Globus pallidus (tissue), 1 donor: ENCODE data around the gene AP1B1.
A peak's percentile ranks its signal among the peaks of the same experiment; 100 is the strongest.
"Not testable (repeated sequence)": the region's sequence is repeated elsewhere in the genome, so short reads cannot be mapped to it uniquely, and the experiment has no call there.

Source experiments
- DNase-seq: peaks from one replicate; pipeline ENCODE4 v3.0.0-alpha.2; 2015; ENCODE audit warnings: low spot score

The AP1B1 gene

GRCh38 chr22:29348956-29349355, 39.4 kb downstream of the AP1B1 start:
- no peak for DNase-seq

GRCh38 chr22:29348041-29348440, 40.3 kb downstream of the AP1B1 start:
- no peak for DNase-seq

DNA sequence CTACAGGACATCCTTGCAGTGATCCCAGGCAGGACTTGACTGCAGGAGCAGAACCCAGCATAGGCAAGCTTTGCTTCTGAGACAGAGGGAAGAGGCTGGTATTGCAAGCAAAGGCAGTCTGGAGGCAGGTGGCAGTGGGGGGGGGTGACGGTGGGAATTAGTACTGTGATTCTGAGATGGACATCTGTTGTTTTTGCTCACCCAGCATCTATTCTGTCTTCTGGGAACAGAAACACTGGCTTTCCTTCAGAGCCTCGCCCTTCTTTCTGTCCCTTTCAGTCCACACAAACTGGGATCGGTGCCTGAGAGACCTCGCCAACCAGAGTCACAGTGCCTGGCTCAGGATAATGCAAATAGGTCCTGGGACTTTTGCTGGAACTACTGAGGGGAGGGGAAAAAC, 41.7 kb downstream of the AP1B1 start:
- peak; percentile 82 for DNase-seq

GRCh38 chr22:29345932-29346331, 42.4 kb downstream of the AP1B1 start:
- no peak for DNase-seq

- DNase-seq = not testable (repeated sequence)
Observed at GRCh38 chr22:29344889-29345288, 43.5 kb downstream of the AP1B1 start.

DNA sequence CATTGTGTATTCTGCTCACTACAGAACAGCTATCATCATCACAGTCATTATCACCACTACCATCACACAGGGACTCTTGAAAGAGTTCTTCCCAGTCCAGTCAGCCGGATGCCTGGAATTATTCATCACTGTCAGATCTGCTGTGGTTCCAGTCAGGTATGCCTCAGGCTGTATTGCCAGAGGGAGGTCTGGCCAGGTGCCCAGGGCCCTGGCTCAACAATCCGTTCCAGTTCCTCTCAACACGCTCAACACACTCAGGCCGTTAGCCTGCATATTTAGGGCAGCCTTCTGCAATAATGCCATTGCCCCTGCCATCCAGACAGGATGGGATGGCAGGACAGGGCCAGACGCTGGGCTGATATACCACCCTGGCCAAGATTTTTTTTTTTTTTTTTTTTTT, 44.2 kb downstream of the AP1B1 start:
- DNase-seq = peak; percentile 40

DNA sequence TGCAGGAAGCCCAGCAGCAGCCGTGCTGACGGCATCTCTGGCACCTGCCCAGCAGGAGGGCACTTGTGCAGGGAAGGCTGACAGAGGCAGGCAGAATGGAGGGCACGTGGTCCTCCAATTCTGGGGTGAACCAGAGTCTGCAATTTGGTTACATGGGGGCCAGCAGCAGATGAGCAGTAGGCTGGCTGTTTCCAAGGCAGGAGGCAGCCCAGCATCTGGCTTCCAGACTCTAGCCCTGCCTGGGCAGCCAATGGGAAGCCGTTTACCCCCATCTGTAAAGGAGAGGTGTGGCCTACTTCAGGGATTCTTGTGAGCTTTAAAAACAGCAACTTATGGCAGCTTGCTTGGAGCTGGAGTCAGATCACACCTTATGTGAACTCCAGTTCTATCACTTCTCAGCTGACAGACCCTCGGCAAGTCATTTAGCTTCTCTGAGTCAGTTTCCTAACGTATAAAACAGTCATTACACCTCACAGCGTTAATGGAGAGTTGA, 45.0 kb downstream of the AP1B1 start:
- DNase-seq = no peak

DNA sequence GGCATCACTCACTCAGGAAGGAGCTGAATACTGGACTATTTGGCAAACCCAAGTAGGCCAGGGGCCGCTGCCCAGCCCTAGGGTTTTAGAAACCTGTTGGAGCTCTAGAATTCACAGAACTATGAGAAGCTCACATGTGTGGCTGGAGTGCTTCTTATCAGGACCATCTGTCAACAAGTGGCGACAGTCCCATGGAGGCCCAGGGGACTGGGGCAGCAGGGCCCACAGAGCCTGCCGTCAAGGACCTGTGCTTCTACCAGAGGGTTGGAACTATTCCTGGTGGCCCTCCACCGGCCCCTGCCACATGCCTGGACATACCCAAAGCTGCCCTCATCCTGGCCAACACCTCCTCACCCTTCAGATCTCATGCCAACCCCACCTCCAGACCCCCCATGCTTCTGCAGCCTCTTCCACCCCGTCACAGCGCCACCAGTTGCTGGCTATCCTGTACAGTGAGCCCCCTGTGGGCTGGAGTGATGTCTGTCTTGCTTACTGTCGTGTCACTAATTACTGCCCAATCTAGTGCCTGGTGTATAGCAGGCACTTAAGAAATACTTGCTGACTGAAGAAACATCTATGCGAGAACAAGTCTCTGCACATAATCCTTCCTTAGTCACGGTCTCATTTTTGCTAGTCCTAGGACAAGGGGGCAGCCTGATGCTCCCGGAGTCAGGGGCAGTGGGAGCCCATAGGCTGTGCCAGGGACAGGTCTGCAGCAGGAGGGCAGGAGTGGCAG, 45.6 kb downstream of the AP1B1 start:
- DNase-seq = no peak

DNA sequence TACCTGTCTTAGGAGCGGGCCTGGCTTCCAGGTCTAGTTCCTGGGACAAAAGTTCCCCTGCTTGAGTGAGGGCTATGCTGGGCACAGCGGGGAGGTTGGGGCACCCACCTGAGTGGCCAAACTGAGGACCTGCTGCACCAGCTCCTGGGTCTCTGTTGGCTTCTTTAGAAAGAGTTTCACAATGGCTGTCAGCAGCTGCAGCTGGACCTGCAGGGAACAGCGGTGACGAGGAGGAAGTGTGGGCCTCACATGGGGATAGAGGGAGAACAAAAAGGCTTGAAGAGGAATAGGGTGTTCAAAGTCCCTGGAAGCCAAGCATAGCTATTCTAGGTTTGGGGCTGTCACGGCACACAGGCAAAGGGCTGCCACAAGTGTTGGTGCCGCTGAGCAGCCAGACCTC, 46.2 kb downstream of the AP1B1 start:
- DNase-seq = no peak

- no peak for DNase-seq
Observed at GRCh38 chr22:29341849-29342127, 46.6 kb downstream of the AP1B1 start.

GRCh38 chr22:29341056-29341848, 47.1 kb downstream of the AP1B1 start:
- DNase-seq = no peak

- DNase-seq = no peak
Observed at GRCh38 chr22:29340566-29340965, 47.8 kb downstream of the AP1B1 start.

- DNase-seq = no peak
Observed at GRCh38 chr22:29339381-29340235, 48.8 kb downstream of the AP1B1 start.

DNA sequence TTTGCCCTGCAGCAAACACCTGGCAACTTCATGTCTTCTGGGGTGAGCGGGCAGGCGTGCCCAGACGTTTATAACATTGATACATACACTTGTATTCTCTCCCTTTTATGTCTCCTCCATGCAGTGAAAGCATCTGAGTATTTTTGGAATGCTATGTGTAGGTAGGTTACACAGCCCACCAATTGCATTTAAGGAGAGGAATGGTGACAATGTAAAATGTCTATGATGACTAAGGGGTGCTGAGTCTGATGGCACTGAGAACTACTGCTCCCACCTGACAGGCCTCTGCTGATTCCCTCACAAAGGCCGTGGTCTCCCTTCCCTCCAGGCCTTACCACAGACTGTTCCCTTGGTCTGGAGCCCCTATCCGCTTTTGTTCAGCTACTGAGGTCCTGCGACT, 50.0 kb downstream of the AP1B1 start:
- DNase-seq = no peak

- no peak for DNase-seq
Observed at GRCh38 chr22:29337631-29338284, 50.6 kb downstream of the AP1B1 start.

GRCh38 chr22:29336751-29337490, 51.4 kb downstream of the AP1B1 start:
- DNase-seq = no peak

- no peak for DNase-seq
Observed at GRCh38 chr22:29335656-29336055, 52.7 kb downstream of the AP1B1 start.

- no peak for DNase-seq
Observed at GRCh38 chr22:29334696-29335344, 53.5 kb downstream of the AP1B1 start.

- DNase-seq = no peak
Observed at GRCh38 chr22:29334148-29334547, 54.2 kb downstream of the AP1B1 start.

DNA sequence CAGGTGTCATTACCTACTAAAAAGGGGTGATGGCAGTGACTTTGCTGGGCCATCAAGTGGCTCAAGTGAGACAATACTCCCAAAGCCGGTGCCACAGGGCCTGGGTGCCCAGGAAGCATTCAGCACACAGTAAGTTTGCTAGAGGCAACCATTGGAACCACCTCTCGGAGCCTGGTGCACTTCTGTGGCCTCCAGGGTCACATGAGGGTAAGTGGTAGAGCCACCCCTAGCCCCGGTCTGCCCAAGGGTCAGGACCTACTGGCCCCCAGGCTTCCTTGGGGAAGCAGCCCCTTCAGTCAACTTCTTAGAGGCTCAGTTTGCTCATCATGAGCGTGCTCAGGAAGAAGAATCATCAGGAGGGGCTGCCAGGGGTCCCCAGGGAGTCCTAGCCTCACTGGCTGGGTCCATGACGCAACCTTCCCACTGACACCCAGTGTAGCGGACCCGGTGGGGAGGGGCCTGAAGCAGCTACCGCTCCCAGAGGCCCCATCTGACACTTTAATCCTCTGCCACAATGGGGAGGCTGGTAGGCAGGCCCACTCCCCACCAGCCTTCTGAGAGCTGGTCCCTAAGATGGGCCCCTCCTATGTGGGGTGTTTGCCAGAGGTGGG, 55.4 kb downstream of the AP1B1 start:
- DNase-seq = no peak
